WTC11 (cell line): ENCODE data around the gene MEGF6. TPM values are rescaled to one million over a fixed set of nuclear protein-coding genes. Genes with fewer than 3 reads are reported as not detected.

Experiments used
- ATAC-seq: fragments of 200-7000 bp; cut with Tn5 transposase; 2 replicates; pipeline ENCODE4 v1.10.0; 2021; ENCODE audit warnings: mild to moderate bottlenecking, moderate library complexity
- CTCF ChIA-PET: fragments of 300-600 bp; sonication (Branson Sonifier 250); formaldehyde crosslinking; loops from one replicate; lab custom pipeline; 2021; ENCODE audit warnings: antibody characterized with exemption; lab: Charles Lee
- POLR2A ChIA-PET: fragments of 350-600 bp; sonication (Branson Sonifier 250); formaldehyde crosslinking; loops from one replicate; lab custom pipeline; 2021; ENCODE audit warnings: antibody characterized with exemption; lab: Charles Lee
- DNase-seq: peaks from one replicate; pipeline ENCODE4 v3.0.0; 2021; ENCODE audit warnings: low spot score
- H3K27ac Mint-ChIP-seq: 2 replicates; pipeline ENCODE4 v1.8.0; 2021; ENCODE audit warnings: mixed read lengths
- H3K27me3 Mint-ChIP-seq: 2 replicates; pipeline ENCODE4 v1.8.0; 2021; ENCODE audit warnings: low read depth, mild to moderate bottlenecking, moderate library complexity, mixed read lengths
- H3K36me3 Mint-ChIP-seq: 2 replicates; pipeline ENCODE4 v1.8.0; 2021; ENCODE audit warnings: mixed read lengths
- H3K4me1 Mint-ChIP-seq: 2 replicates; pipeline ENCODE4 v1.8.0; 2022; ENCODE audit warnings: mixed read lengths
- H3K4me3 Mint-ChIP-seq: 2 replicates; pipeline ENCODE4 v1.8.0; 2021; ENCODE audit warnings: mild to moderate bottlenecking, moderate library complexity, mixed read lengths
- H3K9me3 Mint-ChIP-seq: 2 replicates; pipeline ENCODE4 v1.8.0; 2021; ENCODE audit warnings: mixed read lengths
- AR ChIP-seq: fragments of 250-450 bp; sonication (Bioruptor Pico); IDR thresholded peaks from 2 replicates; pipeline ENCODE4 v1.9.0; 2021; ENCODE audit warnings: mild to moderate bottlenecking
- ATF6 ChIP-seq: sonication (generic); formaldehyde crosslinking; IDR thresholded peaks from 2 replicates; pipeline ENCODE4 v1.8.1; 2023; ENCODE audit warnings: mild to moderate bottlenecking, missing genetic modification reagents
- FOXJ3 ChIP-seq: sonication (generic); formaldehyde crosslinking; IDR thresholded peaks from 2 replicates; pipeline ENCODE4 v1.9.0; 2021; ENCODE audit warnings: missing genetic modification reagents, mild to moderate bottlenecking, borderline replicate concordance
- GABPB1 ChIP-seq: sonication (generic); formaldehyde crosslinking; IDR thresholded peaks from 2 replicates; pipeline ENCODE4 v1.8.1; 2023; ENCODE audit warnings: mild to moderate bottlenecking, missing genetic modification reagents
- IRF2 ChIP-seq: sonication (generic); formaldehyde crosslinking; IDR thresholded peaks from 2 replicates; pipeline ENCODE4 v1.8.0; 2022; ENCODE audit warnings: low read depth, missing genetic modification reagents, borderline replicate concordance
- JUN ChIP-seq: sonication (generic); formaldehyde crosslinking; IDR thresholded peaks from 2 replicates; pipeline ENCODE4 v1.8.0; 2023; ENCODE audit warnings: mild to moderate bottlenecking, missing genetic modification reagents
- KAT7 ChIP-seq: sonication (generic); formaldehyde crosslinking; IDR thresholded peaks from 2 replicates; pipeline ENCODE4 v1.8.1; 2023; ENCODE audit warnings: missing genetic modification reagents, mild to moderate bottlenecking, borderline replicate concordance
- NFYB ChIP-seq: sonication (generic); formaldehyde crosslinking; conservative IDR thresholded peaks from 2 replicates; pipeline ENCODE4 v1.8.0; 2022; ENCODE audit warnings: low read depth, missing genetic modification reagents
- RORB ChIP-seq: fragments of 250-450 bp; sonication (Bioruptor Pico); IDR thresholded peaks from 2 replicates; pipeline ENCODE4 v1.9.0; 2021; ENCODE audit warnings: mild to moderate bottlenecking
- ZNF532 ChIP-seq: fragments of 250-450 bp; sonication (Bioruptor Pico); IDR thresholded peaks from 2 replicates; pipeline ENCODE4 v1.9.0; 2021; ENCODE audit warnings: mild to moderate bottlenecking, borderline replicate concordance
- total RNA-seq: library from RNA; stranded (reverse); gene quantifications from 3 replicates; pipeline ENCODE4 v1.2.3, GENCODE V29; 2021
- TF ChIP-seq, protein P1 (sequence below): fragments of 250-450 bp; sonication (Bioruptor Pico); IDR thresholded peaks from 2 replicates; pipeline ENCODE4 v2.1.2; 2022; ENCODE audit warnings: mild to moderate bottlenecking, moderate library complexity
- TF ChIP-seq, protein P2 (sequence below): sonication (generic); formaldehyde crosslinking; IDR thresholded peaks from 2 replicates; pipeline ENCODE4 v1.8.0; 2022; ENCODE audit warnings: mild to moderate bottlenecking, missing genetic modification reagents
- TF ChIP-seq, protein P3 (sequence below): fragments of 250-450 bp; sonication (Bioruptor Pico); IDR thresholded peaks from 2 replicates; pipeline ENCODE4 v1.9.0; 2021; ENCODE audit warnings: moderate library complexity, mild to moderate bottlenecking, inconsistent platforms, borderline replicate concordance
- TF ChIP-seq, protein P4 (sequence below): sonication (generic); formaldehyde crosslinking; IDR thresholded peaks from 2 replicates; pipeline ENCODE4 v1.8.0; 2022; ENCODE audit warnings: missing genetic modification reagents

The MEGF6 gene
- total RNA-seq, 1 experiment from 2014 or later = 24.9 TPM

DNA sequence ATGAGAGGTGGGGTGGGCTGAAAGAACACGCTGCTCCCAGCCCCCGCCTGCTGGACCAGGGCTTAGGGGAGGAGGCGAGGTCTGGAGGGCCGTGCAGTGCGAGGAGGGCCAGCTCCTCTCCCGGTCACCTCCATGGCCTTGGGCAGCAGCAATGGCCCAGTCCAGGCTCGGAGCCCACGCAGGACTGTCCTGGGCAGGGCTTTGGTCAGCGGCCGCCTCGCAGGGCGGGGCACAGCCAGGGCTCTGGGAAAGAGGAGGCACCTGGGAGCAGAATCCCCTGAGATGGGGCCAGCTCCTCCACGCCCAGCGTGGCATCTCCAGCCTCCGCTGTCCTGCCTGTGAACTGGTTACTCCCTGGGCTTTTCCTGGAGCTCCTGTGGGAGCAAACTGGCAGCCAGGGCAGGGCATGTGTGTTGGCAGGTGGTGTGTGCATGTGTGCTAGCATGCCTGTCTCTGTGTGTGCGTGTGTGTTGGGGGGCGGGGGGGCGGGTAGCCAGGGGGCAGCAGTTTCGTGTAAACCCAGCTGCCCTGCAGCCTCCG, 129.4 kb downstream of the MEGF6 start (continued):
- no peak for TF ChIP-seq ZNF532 (CRISPR knock-in tag)
- no peak for TF ChIP-seq JUN (CRISPR knock-in tag)
- TF ChIP-seq, protein P1, sequence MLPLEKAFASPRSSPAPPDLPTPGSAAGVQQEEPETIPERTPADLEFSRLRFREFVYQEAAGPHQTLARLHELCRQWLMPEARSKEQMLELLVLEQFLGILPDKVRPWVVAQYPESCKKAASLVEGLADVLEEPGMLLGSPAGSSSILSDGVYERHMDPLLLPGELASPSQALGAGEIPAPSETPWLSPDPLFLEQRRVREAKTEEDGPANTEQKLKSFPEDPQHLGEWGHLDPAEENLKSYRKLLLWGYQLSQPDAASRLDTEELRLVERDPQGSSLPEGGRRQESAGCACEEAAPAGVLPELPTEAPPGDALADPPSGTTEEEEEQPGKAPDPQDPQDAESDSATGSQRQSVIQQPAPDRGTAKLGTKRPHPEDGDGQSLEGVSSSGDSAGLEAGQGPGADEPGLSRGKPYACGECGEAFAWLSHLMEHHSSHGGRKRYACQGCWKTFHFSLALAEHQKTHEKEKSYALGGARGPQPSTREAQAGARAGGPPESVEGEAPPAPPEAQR = no peak
- TF ChIP-seq, protein P2, sequence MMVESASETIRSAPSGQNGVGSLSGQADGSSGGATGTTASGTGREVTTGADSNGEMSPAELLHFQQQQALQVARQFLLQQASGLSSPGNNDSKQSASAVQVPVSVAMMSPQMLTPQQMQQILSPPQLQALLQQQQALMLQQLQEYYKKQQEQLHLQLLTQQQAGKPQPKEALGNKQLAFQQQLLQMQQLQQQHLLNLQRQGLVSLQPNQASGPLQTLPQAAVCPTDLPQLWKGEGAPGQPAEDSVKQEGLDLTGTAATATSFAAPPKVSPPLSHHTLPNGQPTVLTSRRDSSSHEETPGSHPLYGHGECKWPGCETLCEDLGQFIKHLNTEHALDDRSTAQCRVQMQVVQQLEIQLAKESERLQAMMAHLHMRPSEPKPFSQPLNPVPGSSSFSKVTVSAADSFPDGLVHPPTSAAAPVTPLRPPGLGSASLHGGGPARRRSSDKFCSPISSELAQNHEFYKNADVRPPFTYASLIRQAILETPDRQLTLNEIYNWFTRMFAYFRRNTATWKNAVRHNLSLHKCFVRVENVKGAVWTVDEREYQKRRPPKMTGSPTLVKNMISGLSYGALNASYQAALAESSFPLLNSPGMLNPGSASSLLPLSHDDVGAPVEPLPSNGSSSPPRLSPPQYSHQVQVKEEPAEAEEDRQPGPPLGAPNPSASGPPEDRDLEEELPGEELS (CRISPR knock-in tag) = no peak

GRCh38 chr1:3481046-3481445, 130.3 kb downstream of the MEGF6 start:
- H3K36me3 Mint-ChIP-seq = no peaks in the 10 kb centered on the region
- DNase-seq (no peak), ATAC-seq (no peak)
- POLR2A ChIA-PET = interaction anchor here (1.2 kb wide), 1 partner anchor 10 kb away, joined by 3 read pairs; no protein-coding TSS in a partner anchor
- CTCF ChIA-PET = interaction anchor here (0.9 to 4.7 kb wide), 8 partner anchors 9 to 138 kb away, joined by 3 to 73 read pairs (median 6); no protein-coding TSS in a partner anchor
- H3K27ac Mint-ChIP-seq = no peak overlapping the region
- no peak for TF ChIP-seq RORB (CRISPR knock-in tag)
- no peak for TF ChIP-seq GABPB1
- no peak for TF ChIP-seq ATF6 (CRISPR knock-in tag)
- TF ChIP-seq, protein P3, sequence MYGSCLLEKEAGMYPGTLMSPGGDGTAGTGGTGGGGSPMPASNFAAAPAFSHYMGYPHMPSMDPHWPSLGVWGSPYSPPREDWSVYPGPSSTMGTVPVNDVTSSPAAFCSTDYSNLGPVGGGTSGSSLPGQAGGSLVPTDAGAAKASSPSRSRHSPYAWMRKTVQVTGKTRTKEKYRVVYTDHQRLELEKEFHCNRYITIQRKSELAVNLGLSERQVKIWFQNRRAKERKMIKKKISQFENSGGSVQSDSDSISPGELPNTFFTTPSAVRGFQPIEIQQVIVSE (CRISPR knock-in tag) = no peak
- H3K9me3 Mint-ChIP-seq = no peaks in the 10 kb centered on the region
- H3K4me1 Mint-ChIP-seq = peaks cover 3% of the 10 kb centered on the region
- H3K27me3 Mint-ChIP-seq = peaks cover 3% of the 10 kb centered on the region; the same call in 1 of the 2 replicates
- H3K4me3 Mint-ChIP-seq = no peak overlapping the region

DNA sequence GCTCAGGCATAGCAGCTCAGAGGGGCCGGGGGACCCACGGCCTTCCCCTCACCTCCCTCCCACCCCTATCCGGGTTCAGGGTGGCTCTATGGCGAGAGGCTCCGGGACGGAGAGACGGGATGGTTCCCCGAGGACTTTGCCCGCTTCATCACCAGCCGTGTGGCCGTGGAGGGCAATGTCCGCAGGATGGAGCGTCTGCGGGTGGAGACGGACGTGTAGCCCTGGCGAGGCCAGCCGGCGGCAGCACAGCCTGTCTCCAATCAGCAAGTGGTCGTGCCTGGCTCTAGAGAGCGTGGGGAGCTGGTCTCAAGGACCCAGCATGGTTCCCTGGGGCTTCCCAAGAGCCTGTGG, 131.0 kb downstream of the MEGF6 start:
- H3K4me1 Mint-ChIP-seq = peaks cover 3% of the 10 kb centered on the region
- H3K27ac Mint-ChIP-seq = no peak overlapping the region
- ChIA-PET CTCF (interaction anchor here (3.4 to 4.7 kb wide), 3 partner anchors 9 to 27 kb away, joined by 30 to 73 read pairs (median 37); no protein-coding TSS in a partner anchor), POLR2A (interaction anchor here (1.2 kb wide), 1 partner anchor 9 kb away, joined by 3 read pairs; no protein-coding TSS in a partner anchor)
- H3K36me3 Mint-ChIP-seq = no peaks in the 10 kb centered on the region
- no peak for ATAC-seq
- H3K4me3 Mint-ChIP-seq = no peak overlapping the region
- H3K9me3 Mint-ChIP-seq = no peaks in the 10 kb centered on the region
- H3K27me3 Mint-ChIP-seq = peaks cover 2% of the 10 kb centered on the region; the same call in 1 of the 2 replicates
- no peak for DNase-seq
- no peak for TF ChIP-seq IRF2
- no peak for TF ChIP-seq AR (CRISPR knock-in tag)
- TF ChIP-seq NFYB (CRISPR knock-in tag) = no peak
- no peak for TF ChIP-seq KAT7
- TF ChIP-seq, protein P4, sequence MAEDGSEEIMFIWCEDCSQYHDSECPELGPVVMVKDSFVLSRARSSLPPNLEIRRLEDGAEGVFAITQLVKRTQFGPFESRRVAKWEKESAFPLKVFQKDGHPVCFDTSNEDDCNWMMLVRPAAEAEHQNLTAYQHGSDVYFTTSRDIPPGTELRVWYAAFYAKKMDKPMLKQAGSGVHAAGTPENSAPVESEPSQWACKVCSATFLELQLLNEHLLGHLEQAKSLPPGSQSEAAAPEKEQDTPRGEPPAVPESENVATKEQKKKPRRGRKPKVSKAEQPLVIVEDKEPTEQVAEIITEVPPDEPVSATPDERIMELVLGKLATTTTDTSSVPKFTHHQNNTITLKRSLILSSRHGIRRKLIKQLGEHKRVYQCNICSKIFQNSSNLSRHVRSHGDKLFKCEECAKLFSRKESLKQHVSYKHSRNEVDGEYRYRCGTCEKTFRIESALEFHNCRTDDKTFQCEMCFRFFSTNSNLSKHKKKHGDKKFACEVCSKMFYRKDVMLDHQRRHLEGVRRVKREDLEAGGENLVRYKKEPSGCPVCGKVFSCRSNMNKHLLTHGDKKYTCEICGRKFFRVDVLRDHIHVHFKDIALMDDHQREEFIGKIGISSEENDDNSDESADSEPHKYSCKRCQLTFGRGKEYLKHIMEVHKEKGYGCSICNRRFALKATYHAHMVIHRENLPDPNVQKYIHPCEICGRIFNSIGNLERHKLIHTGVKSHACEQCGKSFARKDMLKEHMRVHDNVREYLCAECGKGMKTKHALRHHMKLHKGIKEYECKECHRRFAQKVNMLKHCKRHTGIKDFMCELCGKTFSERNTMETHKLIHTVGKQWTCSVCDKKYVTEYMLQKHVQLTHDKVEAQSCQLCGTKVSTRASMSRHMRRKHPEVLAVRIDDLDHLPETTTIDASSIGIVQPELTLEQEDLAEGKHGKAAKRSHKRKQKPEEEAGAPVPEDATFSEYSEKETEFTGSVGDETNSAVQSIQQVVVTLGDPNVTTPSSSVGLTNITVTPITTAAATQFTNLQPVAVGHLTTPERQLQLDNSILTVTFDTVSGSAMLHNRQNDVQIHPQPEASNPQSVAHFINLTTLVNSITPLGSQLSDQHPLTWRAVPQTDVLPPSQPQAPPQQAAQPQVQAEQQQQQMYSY (CRISPR knock-in tag) = no peak
- TF ChIP-seq FOXJ3 = no peak
